Loucy (cell line): ENCODE results near the gene RGS16.
A peak's percentile ranks its signal among the peaks of the same experiment; 100 is the strongest.

Experiments used
- H2AFZ ChIP-seq: fragments of 200-600 bp; sonication (generic); 2 replicates; pipeline ENCODE4 v1.6.0; 2016; ENCODE audit warnings: antibody characterized with exemption, mild to moderate bottlenecking, low read length, moderate library complexity
- H3F3A ChIP-seq: fragments of 200-600 bp; 2 replicates; pipeline ENCODE4 v1.6.0; 2016; ENCODE audit warnings: antibody characterized with exemption, low read depth, mild to moderate bottlenecking
- H3K27me3 ChIP-seq: fragments of 200-600 bp; sonication (generic); 2 replicates; pipeline ENCODE4 v1.6.1; 2014; ENCODE audit warnings: low read length, mild to moderate bottlenecking; ENCODE audit not compliant: insufficient read depth, poor library complexity, severe bottlenecking
- H3K36me3 ChIP-seq: fragments of 200-600 bp; sonication (generic); 2 replicates; pipeline ENCODE4 v1.6.1; 2016; ENCODE audit warnings: low read length; ENCODE audit not compliant: insufficient read depth
- H3K4me1 ChIP-seq: fragments of 200-600 bp; sonication (generic); 2 replicates; pipeline ENCODE4 v1.5.1; 2014; ENCODE audit warnings: low read length, mild to moderate bottlenecking; ENCODE audit not compliant: insufficient read depth, poor library complexity, severe bottlenecking
- H3K4me2 ChIP-seq: fragments of 200-600 bp; sonication (generic); 2 replicates; pipeline ENCODE4 v1.6.0; 2014; ENCODE audit warnings: antibody characterized with exemption, low read length, low read depth, mild to moderate bottlenecking; ENCODE audit not compliant: poor library complexity, severe bottlenecking
- H3K4me3 ChIP-seq: fragments of 200-600 bp; sonication (generic); 2 replicates; pipeline ENCODE4 v1.5.1; 2014; ENCODE audit warnings: low read length, mild to moderate bottlenecking, mixed read lengths; ENCODE audit not compliant: poor library complexity, severe bottlenecking
- H3K79me2 ChIP-seq: fragments of 200-600 bp; sonication (generic); 2 replicates; pipeline ENCODE4 v1.6.1; 2014; ENCODE audit warnings: low read length; ENCODE audit not compliant: insufficient read depth
- H3K9ac ChIP-seq: fragments of 200-600 bp; sonication (generic); 2 replicates; pipeline ENCODE4 v1.6.0; 2014; ENCODE audit warnings: mild to moderate bottlenecking, low read depth, low read length, moderate library complexity; ENCODE audit not compliant: poor library complexity, severe bottlenecking
- H3K9me2 ChIP-seq: fragments of 200-600 bp; sonication (generic); replicated peaks from 2 replicates; pipeline ENCODE4 v1.6.1; 2016; ENCODE audit warnings: low read depth, low read length, mixed read lengths
- H3K9me3 ChIP-seq: fragments of 200-600 bp; sonication (generic); 2 replicates; pipeline ENCODE4 v1.6.1; 2014; ENCODE audit warnings: mild to moderate bottlenecking, antibody characterized with exemption, low read length, low read depth; ENCODE audit not compliant: insufficient read depth
- H4K20me1 ChIP-seq: fragments of 200-600 bp; sonication (generic); 2 replicates; pipeline ENCODE4 v1.6.0; 2014; ENCODE audit warnings: antibody characterized with exemption, low read length, mild to moderate bottlenecking; ENCODE audit not compliant: insufficient read depth, poor library complexity, severe bottlenecking
- CTCF ChIP-seq: fragments of 200-600 bp; sonication (generic); conservative IDR thresholded peaks from 2 replicates; pipeline ENCODE4 v1.5.1; 2014; ENCODE audit warnings: mild to moderate bottlenecking, antibody characterized with exemption, low read length
- EZH2phosphoT487 ChIP-seq: fragments of 200-600 bp; IDR thresholded peaks from 2 replicates; pipeline ENCODE4 v1.6.1; 2018; ENCODE audit warnings: antibody characterized with exemption, mild to moderate bottlenecking, moderate library complexity, borderline replicate concordance

Gene RGS16

GRCh38 chr1:182599339-182599738, 4.8 kb downstream of the RGS16 start:
- no peak overlapping the region; the same call in 1 of the 2 replicates for H2AFZ ChIP-seq
- no peaks in the 10 kb centered on the region for H3K9me3 ChIP-seq
- H4K20me1 ChIP-seq, result no peaks in the 10 kb centered on the region
- no peak overlapping the region for H3K4me3 ChIP-seq
- no peak overlapping the region for H3K4me2 ChIP-seq
- no peaks in the 10 kb centered on the region for H3K9me2 ChIP-seq
- H3K79me2 ChIP-seq, result 0 out of 2 replicates have a peak, but pooled peaks cover 2% of the 10 kb centered on the region
- H3K36me3 ChIP-seq, result no peaks in the 10 kb centered on the region
- no peak overlapping the region for H3K9ac ChIP-seq
- peaks cover 16% of the 10 kb centered on the region for H3K4me1 ChIP-seq
- no peaks in the 10 kb centered on the region; the same call in 1 of the 2 replicates for H3F3A ChIP-seq
- H3K27me3 ChIP-seq, result no peaks in the 10 kb centered on the region
- no peak for TF ChIP-seq EZH2phosphoT487
- TF ChIP-seq CTCF, result peak; percentile 86

- no peak overlapping the region for H3K4me2 ChIP-seq
- H3K4me3 ChIP-seq, result no peak overlapping the region
- H3F3A ChIP-seq, result no peaks in the 10 kb centered on the region; the same call in 1 of the 2 replicates
- 0 out of 2 replicates have a peak, but pooled peaks cover 2% of the 10 kb centered on the region for H3K79me2 ChIP-seq
- H3K9me2 ChIP-seq, result no peaks in the 10 kb centered on the region
- no peaks in the 10 kb centered on the region for H3K27me3 ChIP-seq
- peaks cover 7% of the 10 kb centered on the region for H3K4me1 ChIP-seq
- H3K9ac ChIP-seq, result no peak overlapping the region
- no peak for TF ChIP-seq EZH2phosphoT487
- no peak for TF ChIP-seq CTCF
- no peaks in the 10 kb centered on the region for H3K9me3 ChIP-seq
- H2AFZ ChIP-seq, result no peak overlapping the region
- H4K20me1 ChIP-seq, result no peaks in the 10 kb centered on the region
- no peaks in the 10 kb centered on the region for H3K36me3 ChIP-seq
Observed at GRCh38 chr1:182598296-182598695, 5.9 kb downstream of the RGS16 start.

- no peaks in the 10 kb centered on the region for H3K27me3 ChIP-seq
- H3K4me3 ChIP-seq, result no peak overlapping the region
- H4K20me1 ChIP-seq, result no peaks in the 10 kb centered on the region
- peaks cover 3% of the 10 kb centered on the region for H3K4me1 ChIP-seq
- no peaks in the 10 kb centered on the region for H3K36me3 ChIP-seq
- no peaks in the 10 kb centered on the region for H3K79me2 ChIP-seq
- no peaks in the 10 kb centered on the region for H3K9me2 ChIP-seq
- TF ChIP-seq CTCF, result no peak
- no peak for TF ChIP-seq EZH2phosphoT487
- no peaks in the 10 kb centered on the region for H3F3A ChIP-seq
- H3K9me3 ChIP-seq, result no peaks in the 10 kb centered on the region
- no peak overlapping the region for H3K4me2 ChIP-seq
- H3K9ac ChIP-seq, result no peak overlapping the region
- H2AFZ ChIP-seq, result no peak overlapping the region
Observed at GRCh38 chr1:182596934-182597333, 7.3 kb downstream of the RGS16 start.
